ENCODE results near the gene CARNS1. TPM values are rescaled to one million over a fixed set of nuclear protein-coding genes. Genes with fewer than 3 reads are reported as not detected.

CARNS1 gene
- total and polyA plus RNA-seq, 2 experiments from 2014 or later = 0.38 to 0.43 TPM

DNA sequence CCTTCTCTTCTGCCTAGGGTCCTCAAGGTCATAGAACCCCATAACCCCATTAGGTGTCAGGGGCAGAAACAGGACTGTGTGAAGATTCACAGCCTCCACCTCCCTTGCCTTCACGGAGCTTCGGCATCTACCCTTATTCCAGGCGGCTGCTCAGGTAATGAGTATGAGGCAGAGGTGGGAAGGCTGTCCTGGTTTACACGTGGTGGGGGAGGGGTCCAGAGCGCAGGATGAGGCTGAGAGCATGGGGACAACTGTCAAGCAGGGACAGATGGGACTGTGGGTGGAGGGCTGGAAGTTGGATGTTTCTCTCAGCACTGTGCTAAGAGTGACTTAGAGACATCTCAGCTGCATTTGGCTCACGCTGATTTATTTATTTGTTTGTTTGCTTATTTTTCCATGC lies 28.0 kb upstream of the CARNS1 start:
- no peak overlapping the region for H3K27ac ChIP-seq
- DNase-seq = no peak
- H3F3A ChIP-seq (ENCODE audit: insufficient read depth) = 0 out of 2 replicates have a peak, but pooled peaks cover 7% of the 10 kb centered on the region
- 58 to 65% methylated on average over 6 of the region's 6 CpGs for WGBS, 2 experiments (ENCODE audit: low coverage in 1 of 2, low lambda C conversion rate in 2 of 2, missing lambda C conversion rate in 2 of 2)
- H3K4me1 ChIP-seq (ENCODE audit: insufficient read depth) = peaks cover 14% of the 10 kb centered on the region
- no peaks in the 10 kb centered on the region for H3K36me3 ChIP-seq (ENCODE audit: low read depth)
- H3K9me3 ChIP-seq (ENCODE audit: low read depth) = no peaks in the 10 kb centered on the region
- TF ChIP-seq EZH2phosphoT487 (IDR thresholded peaks at IDR 0.05; ENCODE audit: insufficient read depth, low read depth) (no peak), EZH2 (IDR thresholded peaks at IDR 0.05; ENCODE audit: insufficient read depth, poor library complexity, severe bottlenecking) (no peak)
- H3K9me2 ChIP-seq (ENCODE audit: insufficient read depth) = no peaks in the 10 kb centered on the region
- in situ Hi-C loops (cut with MboI) = no loop called here
- H3K9ac ChIP-seq = no peak overlapping the region
- H3K4me3 ChIP-seq = no peak overlapping the region
- H2AFZ ChIP-seq = no peak overlapping the region
- no peaks in the 10 kb centered on the region for H4K20me1 ChIP-seq (ENCODE audit: insufficient read depth)
- no peaks in the 10 kb centered on the region for H3K27me3 ChIP-seq (replicated peaks; ENCODE audit: insufficient read depth)
- no peak overlapping the region for H3K4me2 ChIP-seq (ENCODE audit: unreplicated experiment)
- peaks cover 20% of the 10 kb centered on the region for H3K79me2 ChIP-seq (ENCODE audit: insufficient read depth)

DNA sequence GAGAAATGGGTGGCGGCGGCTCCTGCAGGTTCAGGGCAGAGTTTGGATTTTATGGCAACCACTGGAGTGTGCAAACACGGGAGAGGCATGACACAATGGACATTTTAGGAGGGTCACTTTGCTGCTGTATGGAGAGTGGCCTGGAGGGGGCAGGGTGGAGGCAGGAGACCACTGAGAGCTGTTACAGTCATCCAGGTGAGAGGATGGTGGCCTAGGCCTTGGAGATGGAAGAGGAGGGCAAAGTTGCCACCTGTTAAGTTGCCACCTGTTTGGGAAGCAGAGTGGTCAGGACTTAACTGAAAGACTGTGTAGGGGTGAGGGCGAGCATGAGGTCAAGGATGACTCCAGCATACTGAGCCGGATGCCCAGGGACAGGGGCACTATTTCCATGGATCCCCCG lies 26.0 kb upstream of the CARNS1 start:
- Histone ChIP-seq H3K4me2 (ENCODE audit: unreplicated experiment) (no peak overlapping the region), H3F3A (ENCODE audit: insufficient read depth) (0 out of 2 replicates have a peak, but pooled peaks cover 5% of the 10 kb centered on the region), H3K9ac (no peak overlapping the region), H2AFZ (no peak overlapping the region), H3K27me3 (replicated peaks; ENCODE audit: insufficient read depth) (no peaks in the 10 kb centered on the region), H4K20me1 (ENCODE audit: insufficient read depth) (no peaks in the 10 kb centered on the region), H3K79me2 (ENCODE audit: insufficient read depth) (peaks cover 24% of the 10 kb centered on the region), H3K9me2 (ENCODE audit: insufficient read depth) (no peaks in the 10 kb centered on the region), H3K9me3 (ENCODE audit: low read depth) (no peaks in the 10 kb centered on the region), H3K4me3 (no peak overlapping the region), H3K4me1 (ENCODE audit: insufficient read depth) (peaks cover 12% of the 10 kb centered on the region), H3K27ac (no peak overlapping the region), H3K36me3 (ENCODE audit: low read depth) (no peaks in the 10 kb centered on the region)
- TF ChIP-seq EZH2phosphoT487 (IDR thresholded peaks at IDR 0.05; ENCODE audit: insufficient read depth, low read depth) (no peak), EZH2 (IDR thresholded peaks at IDR 0.05; ENCODE audit: insufficient read depth, poor library complexity, severe bottlenecking) (no peak)
- WGBS, 2 experiments (ENCODE audit: low coverage in 1 of 2, low lambda C conversion rate in 2 of 2, missing lambda C conversion rate in 2 of 2) = 56 to 62% methylated on average over 5 to 6 of the region's 6 CpGs
- in situ Hi-C loops (cut with MboI) = no loop called here
- peak; percentile 53 for DNase-seq

DNA sequence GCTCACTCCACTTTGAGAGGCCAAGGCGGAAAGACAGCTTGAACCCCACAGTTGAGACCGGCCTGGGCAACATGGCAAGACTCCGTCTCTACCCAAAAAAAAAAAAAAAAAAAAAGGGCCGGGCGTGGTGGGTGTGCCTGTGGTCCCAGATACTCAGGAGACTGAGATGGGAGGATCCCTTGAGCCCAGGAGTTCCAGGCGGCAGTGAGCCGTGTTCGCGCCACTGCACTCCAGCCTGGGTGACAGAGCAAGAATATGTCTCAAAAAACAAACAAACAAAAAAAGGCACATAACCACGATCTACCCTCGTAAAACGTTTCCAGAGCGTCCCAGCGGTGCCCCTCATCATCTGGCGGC lies 24.6 kb upstream of the CARNS1 start:
- Histone ChIP-seq H3K9ac (peak overlapping the region; percentile 94), H3K4me2 (ENCODE audit: unreplicated experiment) (peak overlapping the region; percentile 99), H3F3A (ENCODE audit: insufficient read depth) (no peaks in the 10 kb centered on the region), H3K27me3 (replicated peaks; ENCODE audit: insufficient read depth) (no peaks in the 10 kb centered on the region), H3K27ac (peak overlapping the region; percentile 79), H2AFZ (peak overlapping the region; percentile 93), H4K20me1 (ENCODE audit: insufficient read depth) (no peaks in the 10 kb centered on the region), H3K9me2 (ENCODE audit: insufficient read depth) (no peaks in the 10 kb centered on the region), H3K4me1 (ENCODE audit: insufficient read depth) (peaks cover 4% of the 10 kb centered on the region; the same call in 1 of the 2 replicates), H3K79me2 (ENCODE audit: insufficient read depth) (peaks cover 24% of the 10 kb centered on the region), H3K36me3 (ENCODE audit: low read depth) (no peaks in the 10 kb centered on the region), H3K4me3 (peak overlapping the region; percentile 90), H3K9me3 (ENCODE audit: low read depth) (no peaks in the 10 kb centered on the region)
- no peak for DNase-seq
- WGBS, 2 experiments (ENCODE audit: low coverage in 1 of 2, low lambda C conversion rate in 2 of 2, missing lambda C conversion rate in 2 of 2) = 2 to 3% methylated on average over 15 of the region's 15 CpGs
- TF ChIP-seq EZH2 (IDR thresholded peaks at IDR 0.05; ENCODE audit: insufficient read depth, poor library complexity, severe bottlenecking) = no peak
- no peak for TF ChIP-seq EZH2phosphoT487 (IDR thresholded peaks at IDR 0.05; ENCODE audit: insufficient read depth, low read depth)
- in situ Hi-C loops (cut with MboI) = no loop called here

DNA sequence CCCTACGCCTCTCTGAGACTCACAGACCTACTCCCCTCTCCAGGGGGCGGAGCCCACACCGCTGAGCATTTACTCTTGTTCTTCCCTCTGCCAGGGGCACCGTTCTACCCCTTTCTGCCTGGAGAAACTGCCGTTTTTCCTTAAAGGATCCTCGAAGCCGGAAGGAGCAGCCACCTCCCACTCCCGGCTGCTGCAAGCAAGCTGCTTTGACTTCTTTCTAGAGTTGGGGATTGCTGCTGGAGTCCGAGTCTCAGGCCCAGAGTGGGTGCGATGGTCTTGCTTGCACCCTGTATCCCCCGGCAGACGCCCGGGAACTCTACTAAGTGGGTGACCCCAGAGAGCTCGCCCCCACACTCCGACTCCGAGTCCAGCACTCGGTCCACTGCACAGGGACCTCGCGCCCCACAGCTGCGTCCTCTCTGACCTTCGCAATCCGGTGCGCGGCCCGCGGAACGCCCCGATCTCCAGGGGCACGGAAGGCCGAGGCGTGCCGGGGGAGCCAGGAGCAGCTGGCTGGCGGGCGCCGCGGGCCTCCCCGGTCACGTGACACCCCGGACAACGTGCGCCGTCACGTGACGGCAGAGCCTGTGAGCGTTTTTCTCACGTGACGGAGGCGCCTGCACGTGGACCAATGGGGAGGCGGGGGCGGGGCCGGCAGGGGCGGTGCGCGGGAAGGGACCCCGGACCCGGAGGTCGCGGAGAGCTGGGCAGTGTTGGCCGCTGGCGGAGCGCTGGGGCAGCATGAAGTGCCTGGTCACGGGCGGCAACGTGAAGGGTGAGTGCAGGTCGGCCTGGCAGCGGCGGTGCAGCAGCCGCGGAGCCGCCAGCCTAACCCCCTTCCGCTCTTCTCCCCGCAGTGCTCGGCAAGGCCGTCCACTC lies 23.9 kb upstream of the CARNS1 start, which contains the start of gene RAD9A:
RAD9A (plus strand) TSS at position 683 of the 879 bp plus-strand sequence; CDS start at position 742, 59 bp downstream.
- H2AFZ ChIP-seq = peak within 1 kb of the TSS; percentile 93
- no peaks in the 10 kb centered on the region for H3K9me3 ChIP-seq (ENCODE audit: low read depth)
- peak within 1 kb of the TSS; percentile 90 for H3K4me3 ChIP-seq
- in situ Hi-C loops (cut with MboI) = no loop called here
- H3K36me3 ChIP-seq (ENCODE audit: low read depth) = no peaks in the 10 kb centered on the region
- no peaks in the 10 kb centered on the region for H3K9me2 ChIP-seq (ENCODE audit: insufficient read depth)
- peak within 1 kb of the TSS; percentile 94 for H3K9ac ChIP-seq
- H3K27ac ChIP-seq = peak within 1 kb of the TSS; percentile 79
- peak; percentile 99 for DNase-seq
- no peaks in the 10 kb centered on the region for H4K20me1 ChIP-seq (ENCODE audit: insufficient read depth)
- TF ChIP-seq EZH2 (IDR thresholded peaks at IDR 0.05; ENCODE audit: insufficient read depth, poor library complexity, severe bottlenecking) = no peak
- no peak for TF ChIP-seq EZH2phosphoT487 (IDR thresholded peaks at IDR 0.05; ENCODE audit: insufficient read depth, low read depth)
- no peaks in the 10 kb centered on the region for H3F3A ChIP-seq (ENCODE audit: insufficient read depth)
- H3K27me3 ChIP-seq (replicated peaks; ENCODE audit: insufficient read depth) = no peaks in the 10 kb centered on the region
- WGBS, 2 experiments (ENCODE audit: low coverage in 1 of 2, low lambda C conversion rate in 2 of 2, missing lambda C conversion rate in 2 of 2) = 0 to 1% methylated on average over 67 to 75 of the region's 75 CpGs
- peaks cover 4% of the 10 kb centered on the region; the same call in 1 of the 2 replicates for H3K4me1 ChIP-seq (ENCODE audit: insufficient read depth)
- peak within 1 kb of the TSS; percentile 99 for H3K4me2 ChIP-seq (ENCODE audit: unreplicated experiment)
- peaks cover 24% of the 10 kb centered on the region for H3K79me2 ChIP-seq (ENCODE audit: insufficient read depth)
